Ovary (tissue), 9 donors: Measurements from ENCODE around the gene CENPF. TPM values are rescaled to one million over a fixed set of nuclear protein-coding genes. Genes with fewer than 3 reads are reported as not detected.
A peak's percentile ranks its signal among the peaks of the same experiment; 100 is the strongest.

Experiments
- DNase-seq, 5 donors: peaks; one replicate each; pipeline ENCODE4 v3.0.0-alpha.2; 2019 to 2020
- H3K27ac ChIP-seq, 2 donors: fragments of 200-600 bp; one replicate each; pipeline versions ENCODE4 v1.5.1 to v1.8.0; 2019 to 2022
- H3K27me3 ChIP-seq: fragments of 200-600 bp; one replicate; pipeline ENCODE4 v1.8.0; 2022
- H3K36me3 ChIP-seq: fragments of 200-600 bp; sonication (generic); one replicate; pipeline ENCODE4 v1.5.1; 2019
- H3K4me1 ChIP-seq: one replicate; pipeline ENCODE4 v1.8.1; 2013; ENCODE audit warnings: mild to moderate bottlenecking, moderate library complexity; ENCODE audit not compliant: insufficient read depth
- H3K4me3 ChIP-seq: fragments of 200-600 bp; sonication (generic); one replicate; pipeline ENCODE4 v1.5.1; 2017
- H3K9me3 ChIP-seq, 2 donors: fragments of 200-600 bp in 1 of 2; sonication (generic) in 1 of 2; one replicate each; pipeline versions ENCODE4 v1.5.1 to v1.8.1; 2013 to 2019; ENCODE audit warnings: mild to moderate bottlenecking in 1 of 2, moderate library complexity in 1 of 2
- EP300 ChIP-seq: sonication (generic); formaldehyde crosslinking; IDR thresholded peaks from one replicate; pipeline ENCODE4 v1.6.1; 2017; ENCODE audit warnings: antibody characterized with exemption
- POLR2A ChIP-seq: fragments of 450-650 bp; IDR thresholded peaks from one replicate; pipeline ENCODE4 v1.6.1; 2017; ENCODE audit warnings: antibody characterized with exemption, mild to moderate bottlenecking, moderate library complexity
- WGBS, 3 donors: extraction: QIAGEN DNeasy Blood & Tissue Kit in 1 of 3; methylation state at CpG; one replicate each; pipeline versions ENCODE4 v1.1.5 to v1.1.7; 2013 to 2017; 5-methylcytosine and 5-hydroxymethylcytosine counted together
- intact Hi-C, 4 donors: fragments of 100-400 bp; cut with DNase I; formaldehyde crosslinking; loops; one replicate each; pipeline versions ENCODE4 v1.11.0 to v1.15.1; 2022 to 2023
- polyA plus RNA-seq, 2 donors: library from polyadenylated mRNA; stranded (reverse); fragments of 200-250 nt in 1 of 2; fragments of 350-450 nt in 1 of 2; fragmentation: Illumina TruSeq in 1 of 2; extraction: RNeasy Lipid Tissue Mini Kit (QIAGEN cat#74804) in 1 of 2; gene quantifications; one replicate each; pipeline ENCODE4 v1.2.3, GENCODE V29; 2013 to 2014
- total RNA-seq, 7 donors: library from RNA; depleted of rRNA in 2 of 7; stranded (reverse); fragments of >200 nt in 2 of 7; fragmentation: NEBNext Ultra II Directional in 3 of 7; extraction: Animal tissue kit (Norgen Biotek cat#: 25700) in 3 of 7; gene quantifications; one replicate each; pipeline versions ENCODE4 v1.1.0 to v1.2.4, GENCODE V29; 2016 to 2023
- TF ChIP-seq, protein P1 (sequence below), 3 donors: fragments of 450-650 bp in 2 of 3; fragments of 200-600 bp in 1 of 3; IDR thresholded peaks; one replicate each; pipeline versions ENCODE4 v1.5.1 to v1.8.0; 2016 to 2022; ENCODE audit warnings: antibody characterized with exemption in 3 of 3, mild to moderate bottlenecking in 1 of 3
- donor health status: DM: no; HTN: no; CAD: no; lungs with moderate emphysema.
- donor health status: DM: no; HTN: no; CAD: no.
- donor health status: Bipolar disorder and iron deficiency.
- donor health status: DM: yes; HTN: yes; CAD: no.
- donor health status: DM: no; HTN: no; CAD: no.
- donor health status: DM: yes; HTN: yes; CAD: no.

CENPF gene
- total and polyA plus RNA-seq, 9 donors, result 0.45 to 2.6 (median 1.4) TPM

DNA sequence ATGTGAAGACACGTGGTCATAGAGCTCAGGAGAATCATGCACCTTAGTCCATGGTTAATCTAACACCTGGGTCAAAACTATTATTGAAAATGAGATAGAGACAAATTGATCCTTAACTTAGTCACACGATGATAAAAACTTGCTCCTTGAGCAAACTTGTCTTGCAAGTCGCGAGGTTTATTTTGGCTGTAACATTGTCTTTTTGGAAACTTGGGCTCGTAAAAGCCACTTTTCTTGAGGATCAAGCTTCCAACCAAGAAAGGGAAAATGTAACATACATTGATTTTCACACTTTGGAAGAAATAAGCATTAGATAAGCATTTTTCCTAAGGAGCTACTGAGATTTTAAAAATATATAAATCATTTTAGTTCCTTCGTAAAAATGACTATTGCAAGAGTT lies 19.9 kb upstream of the CENPF start:
- Histone ChIP-seq H3K4me1 (no peaks in the 10 kb centered on the region), H3K36me3 (no peaks in the 10 kb centered on the region), H3K27me3 (no peaks in the 10 kb centered on the region), H3K4me3 (no peak overlapping the region), H3K9me3 (no peaks in the 10 kb centered on the region), H3K27ac (no peak overlapping the region)
- WGBS, 3 donors, result 86 to 87% (median 87%) methylated on average over 6 of the region's 6 CpGs
- intact Hi-C loops, result loop anchor here in 3 of 4 donors (10.0 kb wide), 3 partner anchors 248 to 328 kb away; no protein-coding TSS in a partner anchor
- TF ChIP-seq POLR2A (no peak), EP300 (no peak)
- DNase-seq, result no peak

DNA sequence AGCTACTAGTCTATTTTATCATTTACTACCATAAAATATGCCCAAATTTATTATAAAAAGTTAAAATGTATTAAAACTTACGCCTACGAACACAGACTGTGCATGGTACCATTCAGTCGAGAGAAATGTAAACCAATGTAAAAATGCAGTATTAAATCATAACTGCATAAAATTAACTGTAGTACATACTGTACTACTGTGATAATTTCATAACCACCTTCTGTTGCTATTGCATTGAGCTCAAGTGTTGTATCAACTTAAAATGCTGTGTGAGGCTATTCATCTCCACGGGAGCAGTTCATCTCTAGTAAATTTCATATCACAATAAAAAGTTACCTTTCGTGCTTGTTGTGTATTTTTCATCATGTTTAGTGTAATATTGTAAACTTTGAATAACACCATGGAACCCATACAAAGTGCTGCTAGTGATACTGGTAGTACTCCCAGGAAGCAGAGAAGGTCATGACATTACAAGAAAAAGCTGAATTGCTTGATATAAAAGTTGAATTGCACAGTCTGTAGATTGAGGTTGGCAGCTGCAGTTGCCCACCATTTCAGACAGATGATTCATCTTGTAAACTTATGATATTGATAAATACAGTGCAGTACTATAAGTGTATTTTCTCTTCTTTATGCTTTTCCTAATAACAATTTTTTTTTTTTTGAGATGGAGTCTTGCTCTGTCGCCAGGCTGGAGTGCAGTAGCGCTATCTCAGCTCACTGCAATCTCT lies 19.0 kb upstream of the CENPF start:
- Histone ChIP-seq H3K4me1 (no peaks in the 10 kb centered on the region), H3K27me3 (no peaks in the 10 kb centered on the region), H3K9me3 (no peaks in the 10 kb centered on the region), H3K4me3 (no peak overlapping the region), H3K36me3 (no peaks in the 10 kb centered on the region), H3K27ac (no peak overlapping the region)
- no peak for DNase-seq
- intact Hi-C loops, result loop anchor here in 3 of 4 donors (2.0 to 10.0 kb wide), 4 partner anchors 249 to 329 kb away; no protein-coding TSS in a partner anchor
- TF ChIP-seq, protein P1, sequence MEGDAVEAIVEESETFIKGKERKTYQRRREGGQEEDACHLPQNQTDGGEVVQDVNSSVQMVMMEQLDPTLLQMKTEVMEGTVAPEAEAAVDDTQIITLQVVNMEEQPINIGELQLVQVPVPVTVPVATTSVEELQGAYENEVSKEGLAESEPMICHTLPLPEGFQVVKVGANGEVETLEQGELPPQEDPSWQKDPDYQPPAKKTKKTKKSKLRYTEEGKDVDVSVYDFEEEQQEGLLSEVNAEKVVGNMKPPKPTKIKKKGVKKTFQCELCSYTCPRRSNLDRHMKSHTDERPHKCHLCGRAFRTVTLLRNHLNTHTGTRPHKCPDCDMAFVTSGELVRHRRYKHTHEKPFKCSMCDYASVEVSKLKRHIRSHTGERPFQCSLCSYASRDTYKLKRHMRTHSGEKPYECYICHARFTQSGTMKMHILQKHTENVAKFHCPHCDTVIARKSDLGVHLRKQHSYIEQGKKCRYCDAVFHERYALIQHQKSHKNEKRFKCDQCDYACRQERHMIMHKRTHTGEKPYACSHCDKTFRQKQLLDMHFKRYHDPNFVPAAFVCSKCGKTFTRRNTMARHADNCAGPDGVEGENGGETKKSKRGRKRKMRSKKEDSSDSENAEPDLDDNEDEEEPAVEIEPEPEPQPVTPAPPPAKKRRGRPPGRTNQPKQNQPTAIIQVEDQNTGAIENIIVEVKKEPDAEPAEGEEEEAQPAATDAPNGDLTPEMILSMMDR (IDR thresholded peaks at IDR 0.05), result no peak
- TF ChIP-seq POLR2A, result no peak
- TF ChIP-seq EP300, result no peak
- 77 to 84% (median 78%) methylated on average over 7 of the region's 7 CpGs for WGBS, 3 donors

DNA sequence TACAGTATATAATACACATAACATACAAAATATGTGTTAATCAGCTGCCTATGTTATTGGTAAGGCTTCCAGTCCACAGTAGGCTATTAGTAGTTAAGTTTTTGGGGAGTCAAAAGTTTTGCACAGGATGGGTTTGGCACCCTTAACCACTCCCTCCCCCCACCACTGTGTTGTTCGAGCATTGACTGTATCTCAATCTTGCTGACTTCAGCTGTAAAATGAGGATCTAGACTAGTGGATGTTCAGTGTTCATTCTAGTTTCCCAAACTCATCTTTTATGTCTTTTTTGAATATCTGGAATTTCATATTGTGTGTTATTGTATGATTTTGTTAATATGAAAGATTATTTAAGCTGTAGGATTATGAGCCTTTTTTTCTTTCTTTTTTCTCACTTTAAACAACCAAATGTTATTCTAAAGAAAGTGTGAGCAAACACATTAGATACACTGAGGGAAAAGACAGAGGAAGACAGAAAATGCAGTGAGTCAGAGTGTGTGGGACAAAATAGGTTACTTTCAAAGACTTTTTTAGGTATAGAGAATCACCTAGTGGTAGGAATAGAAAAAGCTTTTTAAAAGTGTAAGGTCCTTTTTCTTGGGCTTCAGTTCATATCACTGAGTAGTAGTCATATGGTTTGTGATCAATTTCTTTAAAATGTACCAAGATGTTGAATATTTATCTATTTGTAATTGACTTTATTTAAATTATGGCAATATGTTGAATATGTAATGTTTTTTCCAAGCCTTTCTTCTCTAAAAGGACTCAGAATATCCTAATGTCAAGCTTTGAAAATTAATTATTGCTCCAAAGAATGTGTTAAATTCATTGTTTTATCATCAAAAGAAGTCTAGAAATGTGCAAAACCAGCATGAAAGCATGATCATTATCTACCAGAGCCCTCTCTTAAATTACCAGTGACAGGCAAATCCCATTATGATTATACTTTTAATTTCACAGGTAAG lies 17.9 kb upstream of the CENPF start:
- intact Hi-C loops, result loop anchor here in 3 of 4 donors (2.0 to 10.0 kb wide), 5 partner anchors 250 to 330 kb away; no protein-coding TSS in a partner anchor
- no peaks in the 10 kb centered on the region for H3K4me1 ChIP-seq
- no peaks in the 10 kb centered on the region for H3K9me3 ChIP-seq
- H3K36me3 ChIP-seq, result no peaks in the 10 kb centered on the region
- no peak overlapping the region for H3K27ac ChIP-seq
- 5 to 16% (median 9%) methylated on average over 1 of the region's 1 CpG for WGBS, 3 donors
- no peak overlapping the region for H3K4me3 ChIP-seq
- H3K27me3 ChIP-seq, result no peaks in the 10 kb centered on the region
- DNase-seq, result no peak
- TF ChIP-seq, protein P1 (IDR thresholded peaks at IDR 0.05), result peak in 2 of 3 donors; percentile 70 to 73
- TF ChIP-seq POLR2A (no peak), EP300 (no peak)

DNA sequence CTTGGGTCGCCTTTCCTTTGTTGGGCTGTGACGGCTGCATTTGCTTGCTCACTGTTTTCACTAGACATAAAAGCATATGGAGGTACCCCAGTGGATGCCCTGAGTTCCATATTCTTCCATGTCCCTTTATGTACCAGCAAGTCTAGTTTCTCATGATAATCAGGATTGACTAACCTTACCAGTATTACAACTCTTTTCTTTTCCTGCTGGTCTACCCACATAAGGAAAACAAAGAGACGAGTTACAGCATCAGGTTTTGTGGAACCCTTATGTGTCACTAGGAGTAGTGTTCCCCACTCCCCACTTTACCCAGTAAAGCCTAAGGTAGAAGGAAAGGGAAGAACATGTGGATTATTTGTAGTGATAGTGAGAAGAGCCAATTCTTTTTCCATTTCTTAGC lies 16.4 kb upstream of the CENPF start:
- TF ChIP-seq, protein P1 (IDR thresholded peaks at IDR 0.05), result no peak
- TF ChIP-seq POLR2A, result no peak
- TF ChIP-seq EP300, result no peak
- intact Hi-C loops, result loop anchor here in 3 of 4 donors (5.0 to 10.0 kb wide), 4 partner anchors 252 to 332 kb away; no protein-coding TSS in a partner anchor
- WGBS, 3 donors, result 83 to 91% (median 91%) methylated on average over 3 of the region's 3 CpGs
- no peaks in the 10 kb centered on the region for H3K9me3 ChIP-seq
- no peaks in the 10 kb centered on the region for H3K36me3 ChIP-seq
- no peaks in the 10 kb centered on the region for H3K4me1 ChIP-seq
- no peak overlapping the region for H3K4me3 ChIP-seq
- DNase-seq, result no peak
- H3K27ac ChIP-seq, result no peak overlapping the region
- no peaks in the 10 kb centered on the region for H3K27me3 ChIP-seq
